ENCODE measurements around the gene CEBPB.
"Not testable (repeated sequence)": the region's sequence is repeated elsewhere in the genome, so short reads cannot be mapped to it uniquely, and the experiment has no call there.

The CEBPB gene

GRCh38 chr20:50190251-50191064 is at the start of gene CEBPB:
CEBPB (plus strand) TSS chr20:50190830; CDS start chr20:50191034, 204 bp downstream.
- peak; percentile 78 for DNase-seq (ENCODE audit: low read depth)

- no peak for DNase-seq (ENCODE audit: low read depth)
These were observed 49.5 kb upstream of the CEBPB start for GRCh38 chr20:50141018-50141675.

- DNase-seq (ENCODE audit: low read depth): no peak
These were observed 48.6 kb upstream of the CEBPB start for GRCh38 chr20:50141811-50142561.

GRCh38 chr20:50142812-50143211 is 47.8 kb upstream of the CEBPB start:
- no peak for DNase-seq (ENCODE audit: low read depth)

GRCh38 chr20:50144362-50144761 is 46.3 kb upstream of the CEBPB start:
- no peak for DNase-seq (ENCODE audit: low read depth)

GRCh38 chr20:50145566-50145965 is 45.1 kb upstream of the CEBPB start:
- DNase-seq (ENCODE audit: low read depth): no peak

- DNase-seq (ENCODE audit: low read depth): no peak
These were observed 44.4 kb upstream of the CEBPB start for GRCh38 chr20:50146214-50146613.

- DNase-seq (ENCODE audit: low read depth): peak; percentile 83
These were observed 43.6 kb upstream of the CEBPB start for GRCh38 chr20:50146732-50147662.

GRCh38 chr20:50149481-50150254 is 41.0 kb upstream of the CEBPB start:
- DNase-seq (ENCODE audit: low read depth): no peak

- DNase-seq (ENCODE audit: low read depth): no peak
These were observed 39.4 kb upstream of the CEBPB start for GRCh38 chr20:50151034-50151743.

GRCh38 chr20:50152394-50153152 is 38.1 kb upstream of the CEBPB start:
- no peak for DNase-seq (ENCODE audit: low read depth)

- DNase-seq (ENCODE audit: low read depth): no peak
These were observed 37.5 kb upstream of the CEBPB start for GRCh38 chr20:50153153-50153499.

- peak; percentile 62 for DNase-seq (ENCODE audit: low read depth)
These were observed 36.9 kb upstream of the CEBPB start, which contains the start of gene PEDS1 for GRCh38 chr20:50153500-50154377. PEDS1 (minus strand) TSS chr20:50153723; CDS start chr20:50153637, 86 bp downstream.

- DNase-seq (ENCODE audit: low read depth): not testable (repeated sequence)
These were observed 29.1 kb upstream of the CEBPB start for GRCh38 chr20:50161494-50161893.

GRCh38 chr20:50163570-50164317 is 26.9 kb upstream of the CEBPB start:
- DNase-seq (ENCODE audit: low read depth): no peak

GRCh38 chr20:50165684-50166554 is 24.7 kb upstream of the CEBPB start:
- peak; percentile 89 for DNase-seq (ENCODE audit: low read depth)

Data from stimulated activated CD4-positive, alpha-beta T cell treated with anti-CD3 and anti-CD28 coated beads, Interleukin-2, amount 100 ng/mL, for 4 hours (primary cell).